Choroid plexus epithelial cell (primary cell): Measurements from ENCODE around the gene GUCY2D.

Source experiments
- DNase-seq: peaks from one replicate; pipeline ENCODE4 v3.0.0-alpha.2; 2010; ENCODE audit warnings: low read depth
- H3K4me3 ChIP-seq: 2 replicates; pipeline ENCODE4 v1.5.1; 2011; ENCODE audit warnings: low read depth, mild to moderate bottlenecking, control low read depth, low read length, moderate library complexity
- CTCF ChIP-seq: conservative IDR thresholded peaks from 2 replicates; pipeline ENCODE4 v1.5.1; 2011; ENCODE audit warnings: low read depth, mild to moderate bottlenecking, control low read depth, inconsistent platforms, low read length, moderate library complexity

The GUCY2D gene

GRCh38 chr17:7982173-7982572 is 20.2 kb upstream of the GUCY2D start:
- no peak for TF ChIP-seq CTCF
- peak; percentile 58 for DNase-seq
- no peak overlapping the region for H3K4me3 ChIP-seq

- no peak overlapping the region for H3K4me3 ChIP-seq
- peak; percentile 42 for TF ChIP-seq CTCF
- peak; percentile 55 for DNase-seq
Observed at GRCh38 chr17:7982666-7983065, 19.7 kb upstream of the GUCY2D start.

- DNase-seq: no peak
- TF ChIP-seq CTCF: no peak
- no peak overlapping the region for H3K4me3 ChIP-seq
Observed at GRCh38 chr17:7984904-7985303, 17.5 kb upstream of the GUCY2D start.

- DNase-seq: no peak
- TF ChIP-seq CTCF: no peak
- no peak overlapping the region for H3K4me3 ChIP-seq
Observed at GRCh38 chr17:7987112-7987893, 15.1 kb upstream of the GUCY2D start.

- TF ChIP-seq CTCF: peak; percentile 56
- H3K4me3 ChIP-seq: no peak overlapping the region
- peak; percentile 91 for DNase-seq
Observed at GRCh38 chr17:7988750-7989178, 13.7 kb upstream of the GUCY2D start.

GRCh38 chr17:7989781-7990655 is 12.4 kb upstream of the GUCY2D start:
- TF ChIP-seq CTCF: peak; percentile 91
- DNase-seq: peak; percentile 65
- H3K4me3 ChIP-seq: peak overlapping the region; percentile 69
